Measurements from ENCODE around the gene R3HDM4.

DNA sequence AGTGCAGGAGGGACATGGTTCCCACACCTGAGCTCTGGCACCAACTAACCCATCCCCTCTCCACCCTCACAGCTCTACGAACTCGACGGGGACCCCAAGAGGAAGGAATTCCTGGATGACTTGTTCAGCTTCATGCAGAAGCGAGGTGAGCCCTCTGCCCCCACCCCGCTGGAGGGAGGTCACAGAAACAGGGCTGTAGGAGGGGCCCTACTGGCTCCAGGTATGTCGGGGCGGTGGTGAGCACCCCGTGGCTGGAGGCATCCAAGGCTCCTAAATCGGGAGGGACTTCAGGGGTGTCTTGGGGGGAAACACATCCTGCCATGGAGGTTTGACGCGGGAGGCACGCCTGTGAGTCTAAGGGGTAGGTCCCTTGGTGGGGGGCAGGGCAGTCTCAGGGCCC, 47.0 kb upstream of the R3HDM4 start:
- TF ChIP-seq CTCF (conservative IDR thresholded peaks at IDR 0.05) (no peak), EZH2 (IDR thresholded peaks at IDR 0.05; ENCODE audit: low read depth) (no peak)

All from PC-9 (cell line).